HAP-1 (cell line): Measurements from ENCODE around the gene PRR5L.
A peak's percentile ranks its signal among the peaks of the same experiment; 100 is the strongest.

Source experiments
- DNase-seq, 2 experiments: peaks; one replicate each; pipeline ENCODE4 v3.0.0-alpha.2; 2016 to 2020; ENCODE audit warnings: low spot score in 2 of 2
- H3K27me3 ChIP-seq: fragments of 250-450 bp; sonication (Bioruptor Pico); 2 replicates; pipeline ENCODE4 v1.5.1; 2020; ENCODE audit warnings: low read depth, mild to moderate bottlenecking, moderate library complexity
- H3K36me3 ChIP-seq: fragments of 250-450 bp; sonication (Bioruptor Pico); replicated peaks from 2 replicates; pipeline ENCODE4 v1.5.1; 2020; ENCODE audit warnings: mild to moderate bottlenecking
- H3K4me1 ChIP-seq: fragments of 250-450 bp; sonication (Bioruptor Pico); 2 replicates; pipeline ENCODE4 v1.5.1; 2020; ENCODE audit warnings: mild to moderate bottlenecking
- H3K4me3 ChIP-seq: fragments of 250-450 bp; sonication (Bioruptor Pico); 2 replicates; pipeline ENCODE4 v1.5.1; 2020; ENCODE audit warnings: mild to moderate bottlenecking, moderate library complexity
- H3K9me3 ChIP-seq: fragments of 250-450 bp; sonication (Bioruptor Pico); 2 replicates; pipeline ENCODE4 v1.5.1; 2020; ENCODE audit warnings: mild to moderate bottlenecking, moderate library complexity
- in situ Hi-C: fragments of 300-500 bp; cut with MboI; formaldehyde crosslinking; loops from 3 replicates; pipeline ENCODE4 v1.14.3; 2020; ENCODE audit warnings: low sequenced_read_pairs, inconsistent platforms, mixed read lengths

PRR5L gene

GRCh38 chr11:36346562-36347383 is 50.7 kb downstream of the PRR5L start:
- no peaks in the 10 kb centered on the region for H3K36me3 ChIP-seq
- H3K4me3 ChIP-seq: no peak overlapping the region
- no peaks in the 10 kb centered on the region for H3K27me3 ChIP-seq
- H3K9me3 ChIP-seq: no peaks in the 10 kb centered on the region
- in situ Hi-C loops: no loop called here
- H3K4me1 ChIP-seq: peaks cover 9% of the 10 kb centered on the region
- peak in 1 of 2 experiments; percentile 26 for DNase-seq

GRCh38 chr11:36347384-36347906 is 51.4 kb downstream of the PRR5L start:
- in situ Hi-C loops: no loop called here
- peaks cover 9% of the 10 kb centered on the region for H3K4me1 ChIP-seq
- H3K4me3 ChIP-seq: no peak overlapping the region
- no peaks in the 10 kb centered on the region for H3K36me3 ChIP-seq
- H3K9me3 ChIP-seq: no peaks in the 10 kb centered on the region
- no peaks in the 10 kb centered on the region for H3K27me3 ChIP-seq
- no peak for DNase-seq

DNA sequence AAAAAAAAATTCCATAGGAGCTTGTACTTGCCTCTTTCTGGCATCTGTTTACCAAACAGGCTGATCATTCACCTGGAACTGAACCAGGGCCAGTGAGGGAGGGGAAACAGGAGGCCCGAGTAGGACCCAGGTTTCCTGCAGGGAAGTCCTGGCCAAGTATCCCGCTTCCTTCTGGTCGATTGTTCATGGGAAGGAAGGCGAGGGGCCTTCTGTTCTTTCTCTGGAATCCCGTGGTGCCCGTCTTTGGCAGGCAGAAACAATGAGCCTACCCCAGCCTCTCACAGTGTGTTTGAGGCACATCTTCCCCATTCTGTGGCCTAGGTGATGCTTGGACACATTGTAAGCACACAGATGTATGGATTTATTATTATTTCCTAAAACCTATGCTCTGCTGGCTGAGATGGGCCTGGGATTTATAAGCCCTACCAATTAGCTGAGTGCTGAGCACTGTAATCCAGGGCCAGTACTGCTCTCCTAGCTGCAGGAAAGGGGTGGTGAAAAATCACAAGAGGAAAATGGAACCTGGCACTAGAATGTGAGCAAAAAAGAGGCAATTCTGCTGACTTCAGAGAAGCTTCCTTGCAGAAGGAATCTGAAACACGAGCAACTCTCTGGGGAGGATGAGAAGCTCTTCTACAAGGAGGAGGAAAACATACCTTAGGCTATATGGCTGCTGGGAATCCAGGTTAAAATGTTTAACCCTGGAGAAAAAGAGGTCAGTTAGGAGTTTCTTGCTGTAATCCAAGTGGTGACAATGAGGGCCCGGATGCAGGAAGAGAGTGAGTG is 53.5 kb downstream of the PRR5L start:
- Histone ChIP-seq H3K9me3 (no peaks in the 10 kb centered on the region), H3K4me1 (peaks cover 13% of the 10 kb centered on the region), H3K36me3 (no peaks in the 10 kb centered on the region), H3K4me3 (no peak overlapping the region), H3K27me3 (no peaks in the 10 kb centered on the region)
- DNase-seq: no peak
- in situ Hi-C loops: no loop called here

DNA sequence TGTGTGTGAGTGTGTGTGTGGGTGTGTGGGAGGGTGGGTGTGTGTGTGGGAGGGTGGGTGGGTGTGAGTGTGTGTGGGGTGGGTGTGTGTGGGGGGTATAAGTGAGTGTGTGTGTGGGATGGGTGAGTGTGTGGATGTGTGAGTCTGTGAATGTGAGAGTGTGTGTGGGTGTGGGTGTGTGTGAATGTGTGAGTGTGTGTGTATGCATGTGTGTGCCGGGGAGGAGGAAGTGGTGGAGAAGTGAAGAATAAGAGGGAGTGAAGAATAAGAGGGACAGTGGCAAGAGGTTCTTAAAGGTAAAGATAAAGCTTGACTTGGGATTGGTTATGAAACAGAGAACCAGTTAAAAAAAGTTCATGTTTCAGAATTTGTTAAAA is 54.0 kb downstream of the PRR5L start:
- Histone ChIP-seq H3K27me3 (no peaks in the 10 kb centered on the region), H3K4me1 (peaks cover 19% of the 10 kb centered on the region), H3K4me3 (no peak overlapping the region), H3K9me3 (no peaks in the 10 kb centered on the region), H3K36me3 (no peaks in the 10 kb centered on the region)
- in situ Hi-C loops: no loop called here
- no peak for DNase-seq

DNA sequence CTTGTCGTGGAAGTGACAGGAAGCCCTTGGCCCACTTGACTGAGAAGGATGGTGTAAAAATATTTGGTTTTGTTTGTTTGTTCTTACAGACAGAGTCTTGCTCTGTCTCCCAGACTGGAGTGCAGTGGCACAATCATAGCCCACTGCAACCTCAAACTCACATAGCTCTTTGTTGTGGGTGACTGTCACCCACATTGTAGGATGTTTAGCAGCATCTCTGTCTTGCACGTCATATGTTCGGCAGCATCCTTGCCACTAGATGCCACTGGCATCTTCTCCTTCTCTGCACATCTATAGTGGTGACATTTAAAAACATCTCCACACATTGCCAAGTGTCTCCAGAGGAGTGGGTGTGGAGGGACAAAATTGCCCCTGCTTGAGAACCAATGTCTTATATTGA is 56.8 kb downstream of the PRR5L start:
- Histone ChIP-seq H3K27me3 (no peaks in the 10 kb centered on the region), H3K4me1 (peaks cover 12% of the 10 kb centered on the region), H3K9me3 (no peaks in the 10 kb centered on the region), H3K36me3 (no peaks in the 10 kb centered on the region), H3K4me3 (no peak overlapping the region)
- in situ Hi-C loops: no loop called here
- no peak for DNase-seq

- in situ Hi-C loops: no loop called here
- peak; percentile 13 to 67 for DNase-seq
- Histone ChIP-seq H3K4me3 (no peak overlapping the region), H3K27me3 (no peaks in the 10 kb centered on the region), H3K4me1 (peaks cover 12% of the 10 kb centered on the region), H3K9me3 (no peaks in the 10 kb centered on the region), H3K36me3 (no peaks in the 10 kb centered on the region)
Observed at GRCh38 chr11:36354221-36355003, 58.3 kb downstream of the PRR5L start.

GRCh38 chr11:36356201-36356600 is 60.1 kb downstream of the PRR5L start:
- no peak overlapping the region for H3K4me3 ChIP-seq
- in situ Hi-C loops: no loop called here
- peaks cover 12% of the 10 kb centered on the region for H3K4me1 ChIP-seq
- H3K36me3 ChIP-seq: no peaks in the 10 kb centered on the region
- H3K9me3 ChIP-seq: no peaks in the 10 kb centered on the region
- H3K27me3 ChIP-seq: no peaks in the 10 kb centered on the region
- no peak for DNase-seq

DNA sequence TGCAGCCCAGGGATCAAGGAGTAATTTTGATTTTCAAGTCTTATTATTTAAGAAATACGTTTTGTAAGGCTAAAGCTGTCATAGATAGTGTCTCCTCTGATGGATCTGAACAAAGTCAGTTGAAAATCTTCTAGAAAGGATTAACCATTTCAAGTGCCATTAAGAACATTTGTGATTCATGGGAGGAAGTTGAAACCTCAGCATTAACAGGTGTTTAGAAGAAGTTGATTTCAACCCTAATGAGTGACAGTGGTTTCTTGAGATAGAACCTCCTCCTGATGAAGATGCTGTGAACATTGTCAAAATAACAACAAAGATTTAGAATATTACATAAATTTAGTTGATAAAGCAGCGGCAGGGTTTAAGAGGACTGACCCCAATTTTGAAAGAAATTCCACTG is 61.7 kb downstream of the PRR5L start:
- Histone ChIP-seq H3K9me3 (no peaks in the 10 kb centered on the region), H3K4me1 (peaks cover 12% of the 10 kb centered on the region), H3K36me3 (no peaks in the 10 kb centered on the region), H3K4me3 (no peak overlapping the region), H3K27me3 (no peaks in the 10 kb centered on the region)
- no peak for DNase-seq
- in situ Hi-C loops: no loop called here

- H3K36me3 ChIP-seq: no peaks in the 10 kb centered on the region
- DNase-seq: no peak
- H3K4me3 ChIP-seq: no peak overlapping the region
- H3K9me3 ChIP-seq: no peaks in the 10 kb centered on the region
- peaks cover 12% of the 10 kb centered on the region for H3K4me1 ChIP-seq
- in situ Hi-C loops: no loop called here
- H3K27me3 ChIP-seq: no peaks in the 10 kb centered on the region
Observed at GRCh38 chr11:36358436-36358835, 62.3 kb downstream of the PRR5L start.

DNA sequence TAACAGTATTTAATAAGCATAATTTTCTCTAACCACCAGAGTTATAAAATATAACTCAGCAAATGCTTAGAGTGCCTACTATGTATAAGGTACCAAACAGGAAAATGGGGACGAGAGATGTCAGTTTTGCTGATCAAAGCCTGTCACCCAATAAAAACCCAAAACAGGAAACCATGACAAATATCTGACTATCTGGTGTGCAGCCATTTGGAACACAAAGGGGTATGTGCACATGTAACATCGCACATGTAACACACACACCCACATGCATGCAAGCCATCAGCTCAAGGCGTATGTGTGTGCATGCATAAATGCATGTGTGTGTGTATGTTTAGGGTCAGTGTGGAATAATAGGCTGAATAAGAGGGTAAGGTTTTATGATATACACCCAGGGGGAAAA is 64.2 kb downstream of the PRR5L start:
- H3K4me3 ChIP-seq: no peak overlapping the region
- DNase-seq: no peak
- no peaks in the 10 kb centered on the region for H3K4me1 ChIP-seq
- H3K36me3 ChIP-seq: no peaks in the 10 kb centered on the region
- no peaks in the 10 kb centered on the region for H3K9me3 ChIP-seq
- H3K27me3 ChIP-seq: no peaks in the 10 kb centered on the region
- in situ Hi-C loops: no loop called here

- in situ Hi-C loops: no loop called here
- Histone ChIP-seq H3K27me3 (no peaks in the 10 kb centered on the region), H3K36me3 (no peaks in the 10 kb centered on the region), H3K4me3 (no peak overlapping the region), H3K9me3 (no peaks in the 10 kb centered on the region), H3K4me1 (no peaks in the 10 kb centered on the region)
- no peak for DNase-seq
Observed at GRCh38 chr11:36360826-36361415, 64.8 kb downstream of the PRR5L start.

DNA sequence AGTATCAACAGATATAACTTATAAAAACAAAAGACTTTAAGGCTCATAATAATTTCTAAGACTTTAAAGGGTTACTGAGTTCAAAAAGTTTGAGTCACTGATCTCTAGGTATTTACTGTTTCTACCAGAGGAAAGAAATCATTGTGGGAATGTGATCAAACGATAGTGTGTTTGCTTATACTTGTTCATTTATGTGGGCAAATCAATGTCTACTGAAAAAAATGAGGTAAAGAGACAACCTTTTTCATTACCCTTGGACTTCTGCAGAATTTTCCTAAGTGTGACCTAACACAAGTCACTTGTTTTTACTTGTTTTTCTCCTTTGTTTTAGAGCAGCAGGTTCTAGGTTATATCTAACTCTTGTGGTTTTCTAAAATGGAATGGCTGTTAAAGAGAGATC is 65.4 kb downstream of the PRR5L start:
- DNase-seq: no peak
- Histone ChIP-seq H3K4me3 (no peak overlapping the region), H3K9me3 (no peaks in the 10 kb centered on the region), H3K27me3 (no peaks in the 10 kb centered on the region), H3K36me3 (no peaks in the 10 kb centered on the region), H3K4me1 (no peaks in the 10 kb centered on the region)
- in situ Hi-C loops: no loop called here

DNA sequence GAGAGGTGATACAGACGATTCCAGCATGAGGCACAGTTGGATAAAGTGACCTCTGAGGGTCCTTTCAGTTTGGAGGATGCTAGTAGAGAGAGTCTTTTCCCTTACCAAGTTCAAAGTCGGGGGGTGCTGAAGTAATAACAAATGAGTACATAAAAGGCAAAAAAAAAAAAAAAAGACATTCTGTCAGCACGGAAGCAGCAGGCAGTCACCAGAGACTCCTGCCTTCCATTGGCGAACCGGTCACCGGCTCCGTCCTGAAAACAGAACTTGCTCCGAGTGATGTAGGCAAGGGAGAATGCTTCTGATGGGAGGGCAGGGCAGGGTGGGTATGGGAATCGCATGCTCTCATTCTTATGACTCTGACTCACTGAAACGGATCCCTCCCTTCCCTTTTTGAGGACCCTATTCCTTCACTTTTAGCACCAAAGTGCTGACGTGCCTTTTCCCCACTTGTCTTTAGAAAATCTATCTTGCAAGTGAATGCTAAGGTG is 65.9 kb downstream of the PRR5L start:
- Histone ChIP-seq H3K36me3 (no peaks in the 10 kb centered on the region), H3K4me3 (no peak overlapping the region), H3K4me1 (no peaks in the 10 kb centered on the region), H3K9me3 (no peaks in the 10 kb centered on the region), H3K27me3 (no peaks in the 10 kb centered on the region)
- in situ Hi-C loops: no loop called here
- no peak for DNase-seq
